ENCODE results near the gene KCNG3. TPM values are rescaled to one million over a fixed set of nuclear protein-coding genes. Genes with fewer than 3 reads are reported as not detected.

The KCNG3 gene
- total RNA-seq, 4 donors from 2014 or later, result not detected

- TF ChIP-seq POLR2A (IDR thresholded peaks at IDR 0.05), result no peak
- no peak for TF ChIP-seq CTCF (IDR thresholded peaks at IDR 0.05)
- intact Hi-C loops (cut with DNase I), result no loop called here
- Histone ChIP-seq H3K36me3 (no peaks in the 10 kb centered on the region), H3K4me1 (no peaks in the 10 kb centered on the region), H3K27me3 (no peaks in the 10 kb centered on the region), H3K27ac (no peak overlapping the region), H3K4me3 (replicated peaks in 1 of 3) (no peak overlapping the region), H3K9me3 (no peaks in the 10 kb centered on the region)
- no peak for DNase-seq
- WGBS, 2 donors, result 46 to 57% methylated on average over 5 of the region's 5 CpGs
Observed at GRCh38 chr2:42443718-42444399, 49.9 kb downstream of the KCNG3 start.

- Histone ChIP-seq H3K4me3 (replicated peaks in 1 of 3) (no peak overlapping the region), H3K4me1 (no peaks in the 10 kb centered on the region), H3K27me3 (no peaks in the 10 kb centered on the region), H3K27ac (no peak overlapping the region), H3K36me3 (no peaks in the 10 kb centered on the region), H3K9me3 (no peaks in the 10 kb centered on the region)
- intact Hi-C loops (cut with DNase I), result no loop called here
- DNase-seq, result no peak
- no peak for TF ChIP-seq POLR2A (IDR thresholded peaks at IDR 0.05)
- no peak for TF ChIP-seq CTCF (IDR thresholded peaks at IDR 0.05)
- 84 to 93% methylated on average over 2 of the region's 2 CpGs for WGBS, 2 donors
Observed at GRCh38 chr2:42442774-42443173, 51.0 kb downstream of the KCNG3 start.

GRCh38 chr2:42438685-42439084 lies 55.1 kb downstream of the KCNG3 start:
- Histone ChIP-seq H3K9me3 (no peaks in the 10 kb centered on the region), H3K36me3 (no peaks in the 10 kb centered on the region)
- TF ChIP-seq CTCF (IDR thresholded peaks at IDR 0.05) (no peak), POLR2A (IDR thresholded peaks at IDR 0.05) (no peak)

GRCh38 chr2:42436370-42436769 lies 57.4 kb downstream of the KCNG3 start:
- Histone ChIP-seq H3K9me3 (no peaks in the 10 kb centered on the region), H3K4me1 (no peaks in the 10 kb centered on the region), H3K4me3 (replicated peaks in 1 of 3) (no peak overlapping the region), H3K27ac (no peak overlapping the region), H3K27me3 (no peaks in the 10 kb centered on the region), H3K36me3 (no peaks in the 10 kb centered on the region)
- intact Hi-C loops (cut with DNase I), result no loop called here
- DNase-seq, result no peak
- 81% methylated on average over 2 of the region's 2 CpGs for WGBS, 2 donors
- no peak for TF ChIP-seq POLR2A (IDR thresholded peaks at IDR 0.05)
- no peak for TF ChIP-seq CTCF (IDR thresholded peaks at IDR 0.05)

More at GRCh38 chr2:42438685-42439084, 55.1 kb downstream of the KCNG3 start:
- Histone ChIP-seq H3K27me3 (no peaks in the 10 kb centered on the region), H3K4me3 (replicated peaks in 1 of 3) (no peak overlapping the region), H3K27ac (no peak overlapping the region), H3K4me1 (no peaks in the 10 kb centered on the region)
- intact Hi-C loops (cut with DNase I), result no loop called here
- no peak for DNase-seq

DNA sequence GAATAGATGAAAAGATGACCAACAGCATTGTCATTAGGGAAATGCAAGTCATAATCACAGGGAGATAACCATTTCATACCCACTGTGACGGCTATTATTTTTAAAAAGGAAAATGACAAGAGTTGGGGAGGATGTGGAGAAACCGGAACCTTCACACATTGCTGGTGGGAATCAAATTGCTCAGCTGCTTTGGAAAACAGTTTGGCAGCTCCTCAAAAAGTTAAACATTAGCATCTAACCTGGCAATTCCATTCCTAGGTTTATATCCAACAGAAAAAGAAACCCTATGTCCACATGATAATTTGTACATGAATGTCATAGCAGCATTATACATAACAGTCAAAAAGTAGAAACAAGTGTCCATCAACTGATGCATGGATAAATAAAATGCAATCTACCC lies 58.2 kb downstream of the KCNG3 start:
- Histone ChIP-seq H3K4me1 (no peaks in the 10 kb centered on the region), H3K36me3 (no peaks in the 10 kb centered on the region), H3K27me3 (no peaks in the 10 kb centered on the region), H3K9me3 (no peaks in the 10 kb centered on the region), H3K4me3 (replicated peaks in 1 of 3) (no peak overlapping the region), H3K27ac (no peak overlapping the region)
- intact Hi-C loops (cut with DNase I), result no loop called here
- no peak for TF ChIP-seq CTCF (IDR thresholded peaks at IDR 0.05)
- no peak for TF ChIP-seq POLR2A (IDR thresholded peaks at IDR 0.05)
- DNase-seq, result no peak
- WGBS, 2 donors, result 71% methylated on average over 2 of the region's 2 CpGs
